PC-3 (cell line): ENCODE results near the gene ASTN2. TPM values are rescaled to one million over a fixed set of nuclear protein-coding genes. Genes with fewer than 3 reads are reported as not detected.
A peak's percentile ranks its signal among the peaks of the same experiment; 100 is the strongest.

Experiments used
- ATAC-seq: fragments of 200-7000 bp; cut with Tn5 transposase; 2 replicates; pipeline ENCODE4 v1.9.1; 2020; ENCODE audit warnings: mild to moderate bottlenecking, moderate library complexity
- BruUV-seq: library from RNA; stranded (reverse); fragments of 400-500 nt; replicated peaks from 2 replicates; lab custom pipeline; 2021; lab: Mats Ljungman, UMichigan
- CTCF ChIA-PET: fragments of 300-600 bp; sonication (Branson Sonifier 250); formaldehyde crosslinking; loops from one replicate; lab custom pipeline; 2022; ENCODE audit warnings: antibody characterized with exemption; lab: Charles Lee
- POLR2A ChIA-PET: fragments of 300-600 bp; sonication (Branson Sonifier 250); formaldehyde crosslinking; loops from one replicate; lab custom pipeline; 2022; ENCODE audit warnings: antibody characterized with exemption; ENCODE audit not compliant: unreplicated experiment; lab: Charles Lee
- DNase-seq: peaks from one replicate; pipeline ENCODE4 v3.0.0-alpha.2; 2015
- H2AFZ ChIP-seq: fragments of 300-600 bp; sonication (generic); 2 replicates; pipeline ENCODE4 v1.6.0; 2016; ENCODE audit warnings: antibody characterized with exemption, low read length
- H3F3A ChIP-seq: fragments of 300-600 bp; sonication (generic); one replicate; pipeline ENCODE4 v1.6.0; 2017; ENCODE audit warnings: antibody characterized with exemption, low read length, control low read depth, mild to moderate bottlenecking; ENCODE audit not compliant: unreplicated experiment
- H3K27ac ChIP-seq: fragments of 300-600 bp; sonication (generic); 2 replicates; pipeline ENCODE4 v1.5.1; 2016; ENCODE audit warnings: mild to moderate bottlenecking, low read length
- H3K27me3 ChIP-seq: fragments of 300-600 bp; sonication (generic); 2 replicates; pipeline ENCODE4 v1.6.1; 2016; ENCODE audit warnings: low read length, mixed read lengths
- H3K36me3 ChIP-seq: fragments of 300-600 bp; sonication (generic); 2 replicates; pipeline ENCODE4 v1.6.1; 2016; ENCODE audit warnings: low read depth, mixed run types, low read length, mixed read lengths
- H3K4me1 ChIP-seq: fragments of 300-600 bp; sonication (generic); 2 replicates; pipeline ENCODE4 v1.5.1; 2016; ENCODE audit warnings: low read length; ENCODE audit not compliant: insufficient read depth
- H3K4me2 ChIP-seq: fragments of 300-600 bp; sonication (generic); 2 replicates; pipeline ENCODE4 v1.6.0; 2016; ENCODE audit warnings: low read length
- H3K4me3 ChIP-seq: fragments of 300-600 bp; sonication (generic); 2 replicates; pipeline ENCODE4 v1.5.1; 2016; ENCODE audit warnings: mild to moderate bottlenecking, low read length, mixed read lengths
- H3K79me2 ChIP-seq: fragments of 300-600 bp; sonication (generic); 2 replicates; pipeline ENCODE4 v1.6.1; 2017; ENCODE audit warnings: low read length, mixed read lengths
- H3K9ac ChIP-seq: fragments of 300-600 bp; sonication (generic); 2 replicates; pipeline ENCODE4 v1.6.0; 2016; ENCODE audit warnings: mild to moderate bottlenecking, low read length
- H3K9me2 ChIP-seq: fragments of 300-600 bp; sonication (generic); replicated peaks from 2 replicates; pipeline ENCODE4 v1.6.1; 2016; ENCODE audit warnings: mixed run types, low read length, mixed read lengths
- H3K9me3 ChIP-seq: fragments of 300-600 bp; sonication (generic); 2 replicates; pipeline ENCODE4 v1.6.1; 2016; ENCODE audit warnings: low read length, mixed read lengths
- H4K20me1 ChIP-seq: fragments of 300-600 bp; sonication (generic); 2 replicates; pipeline ENCODE4 v1.6.1; 2016; ENCODE audit warnings: low read length, mixed read lengths
- EZH2 ChIP-seq: fragments of 300-600 bp; sonication (generic); IDR thresholded peaks from one replicate; pipeline ENCODE4 v1.6.1; 2017; ENCODE audit warnings: antibody characterized with exemption, mild to moderate bottlenecking, low read length; ENCODE audit not compliant: unreplicated experiment
- EZH2phosphoT487 ChIP-seq: fragments of 300-600 bp; sonication (generic); IDR thresholded peaks from 2 replicates; pipeline ENCODE4 v1.6.1; 2018; ENCODE audit warnings: mild to moderate bottlenecking, antibody characterized with exemption, low read length, borderline replicate concordance
- intact Hi-C: fragments of 100-400 bp; cut with micrococcal nuclease; formaldehyde crosslinking; loops from 2 replicates; pipeline ENCODE4 v1.9.0; 2023
- total RNA-seq: library from RNA; depleted of rRNA; stranded (reverse); fragments of >200 nt; gene quantifications from 2 replicates; pipeline ENCODE4 v1.2.3, GENCODE V29; 2014
- TF ChIP-seq, protein P1 (sequence below): fragments of 300-600 bp; sonication (generic); conservative IDR thresholded peaks from 2 replicates; pipeline ENCODE4 v1.5.1; 2017; ENCODE audit warnings: antibody characterized with exemption, low read depth, mild to moderate bottlenecking, low read length

Gene ASTN2
- total RNA-seq, 1 experiment from 2014 or later, result 3.5 TPM

DNA sequence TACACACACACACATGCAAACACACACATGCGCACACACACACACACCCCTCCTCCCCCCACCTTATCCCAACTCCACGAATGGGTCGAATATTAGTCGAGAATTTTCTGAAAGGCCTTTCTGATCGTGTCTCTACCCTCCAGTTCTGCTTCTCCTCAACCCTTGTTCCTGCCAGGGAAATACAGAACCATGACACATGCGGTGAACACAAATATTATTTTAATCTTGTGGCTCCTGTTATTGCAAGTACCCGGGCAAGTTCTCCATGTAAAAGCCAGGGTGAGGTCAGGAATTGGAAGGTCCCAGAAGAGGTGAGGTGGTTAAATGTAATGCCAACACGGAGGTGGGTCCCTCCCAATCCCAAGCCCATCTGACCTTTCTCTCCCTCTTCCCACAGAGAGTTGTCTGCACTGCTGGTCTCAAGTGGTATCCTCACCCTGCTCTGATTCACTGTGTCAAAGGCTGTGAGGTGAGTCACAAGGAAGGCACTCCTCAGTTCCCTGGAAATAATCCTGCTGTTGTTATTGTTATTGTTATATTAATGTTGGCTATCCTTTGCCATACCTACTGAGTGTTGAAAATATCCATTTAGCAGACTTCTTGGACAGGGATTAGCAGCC is 1037.6 kb downstream of the ASTN2 start:
- H3K9me2 ChIP-seq, result no peaks in the 10 kb centered on the region
- intact Hi-C loops, result no loop called here
- BruUV-seq, result no TSS peak
- H3F3A ChIP-seq, result no peaks in the 10 kb centered on the region
- H2AFZ ChIP-seq, result no peak overlapping the region
- no peaks in the 10 kb centered on the region for H3K36me3 ChIP-seq
- peak overlapping the region; percentile 31; the same call in 1 of the 2 replicates for H3K27ac ChIP-seq
- H3K79me2 ChIP-seq, result no peaks in the 10 kb centered on the region
- H4K20me1 ChIP-seq, result no peaks in the 10 kb centered on the region
- TF ChIP-seq EZH2 (no peak), EZH2phosphoT487 (no peak)
- TF ChIP-seq, protein P1, sequence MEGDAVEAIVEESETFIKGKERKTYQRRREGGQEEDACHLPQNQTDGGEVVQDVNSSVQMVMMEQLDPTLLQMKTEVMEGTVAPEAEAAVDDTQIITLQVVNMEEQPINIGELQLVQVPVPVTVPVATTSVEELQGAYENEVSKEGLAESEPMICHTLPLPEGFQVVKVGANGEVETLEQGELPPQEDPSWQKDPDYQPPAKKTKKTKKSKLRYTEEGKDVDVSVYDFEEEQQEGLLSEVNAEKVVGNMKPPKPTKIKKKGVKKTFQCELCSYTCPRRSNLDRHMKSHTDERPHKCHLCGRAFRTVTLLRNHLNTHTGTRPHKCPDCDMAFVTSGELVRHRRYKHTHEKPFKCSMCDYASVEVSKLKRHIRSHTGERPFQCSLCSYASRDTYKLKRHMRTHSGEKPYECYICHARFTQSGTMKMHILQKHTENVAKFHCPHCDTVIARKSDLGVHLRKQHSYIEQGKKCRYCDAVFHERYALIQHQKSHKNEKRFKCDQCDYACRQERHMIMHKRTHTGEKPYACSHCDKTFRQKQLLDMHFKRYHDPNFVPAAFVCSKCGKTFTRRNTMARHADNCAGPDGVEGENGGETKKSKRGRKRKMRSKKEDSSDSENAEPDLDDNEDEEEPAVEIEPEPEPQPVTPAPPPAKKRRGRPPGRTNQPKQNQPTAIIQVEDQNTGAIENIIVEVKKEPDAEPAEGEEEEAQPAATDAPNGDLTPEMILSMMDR, result no peak
- H3K9me3 ChIP-seq, result no peaks in the 10 kb centered on the region
- H3K9ac ChIP-seq, result no peak overlapping the region
- CTCF ChIA-PET, result no interaction called here
- no peak overlapping the region for H3K4me3 ChIP-seq
- DNase-seq, result peak; percentile 65
- no peaks in the 10 kb centered on the region for H3K27me3 ChIP-seq
- H3K4me2 ChIP-seq, result peak overlapping the region; percentile 27; the same call in 1 of the 2 replicates
- peaks cover 14% of the 10 kb centered on the region for H3K4me1 ChIP-seq
- POLR2A ChIA-PET, result no interaction called here
- ATAC-seq, result peak; percentile 78
